ENCODE data around the gene UNC93B1. TPM values are rescaled to one million over a fixed set of nuclear protein-coding genes. Genes with fewer than 3 reads are reported as not detected.

The UNC93B1 gene
- total and polyA plus RNA-seq, 12 donors, result 3.2 to 18.2 (median 6.8) TPM

DNA sequence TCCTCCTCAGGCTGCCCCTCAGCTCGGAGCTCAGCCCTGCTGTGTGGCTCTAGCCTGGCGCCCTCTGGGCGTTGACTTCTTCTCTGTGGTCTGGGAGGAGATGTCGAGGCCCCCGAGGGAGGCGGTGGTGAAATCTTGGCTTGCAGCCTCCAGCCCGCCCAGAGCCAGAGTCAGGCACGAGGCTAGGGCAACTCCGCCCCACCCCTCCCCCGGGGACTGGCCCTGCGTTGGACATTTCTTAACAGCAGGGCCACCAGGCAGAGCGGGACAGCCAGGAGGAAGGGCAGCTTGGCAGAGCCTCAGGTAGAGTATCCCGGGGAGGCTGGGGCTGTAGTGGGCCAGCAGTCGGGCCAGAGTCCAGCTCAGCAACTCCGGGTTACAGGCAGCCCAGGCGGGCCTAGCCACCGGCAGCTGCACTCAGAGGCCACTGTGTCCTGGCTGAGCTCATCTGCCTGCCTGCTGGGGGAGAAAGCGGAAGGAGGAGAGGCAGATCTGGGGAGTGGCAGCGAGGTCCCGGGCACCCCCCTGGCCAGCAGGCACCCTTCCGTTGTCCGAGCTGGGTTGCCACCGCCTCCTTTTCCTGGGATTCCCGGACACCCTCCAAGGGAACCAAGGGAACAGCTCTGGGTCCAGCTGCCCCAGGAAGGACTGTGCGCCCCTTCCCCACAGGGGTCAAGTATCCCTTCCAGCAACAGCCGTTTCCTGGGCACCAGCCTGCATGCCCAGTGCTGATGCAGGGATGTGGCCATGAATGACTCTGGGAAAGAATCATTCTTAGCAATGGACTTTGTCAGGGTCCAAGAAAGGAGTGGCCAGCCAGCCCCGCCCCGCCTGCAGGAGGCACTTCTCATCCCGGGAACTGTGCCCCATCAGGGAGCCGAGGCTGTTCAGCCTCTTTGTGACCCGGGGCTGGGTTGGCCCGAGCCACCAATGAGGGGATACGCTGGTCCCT, 6.5 kb upstream of the UNC93B1 start, which contains the start of gene ALDH3B1:
TSS of gene ALDH3B1 (plus strand) at position 238 of the 952 bp plus-strand sequence. CDS start 4,971 bp downstream, outside the sequence.
- Histone ChIP-seq H3K4me3 (peak within 1 kb of the TSS in 9 of 10 donors; percentile 24 to 55 (median 39)), H3K27me3 (no peaks in the 10 kb centered on the region), H3K9me3 (no peaks in the 10 kb centered on the region), H3K4me1 (peaks cover 10 to 66% (median 20%) of the 10 kb centered on the region in 9 donors), H3K36me3 (no peaks in the 10 kb centered on the region), H3K27ac (peak within 1 kb of the TSS; percentile 69 to 95 (median 81))
- TF ChIP-seq, protein P1, sequence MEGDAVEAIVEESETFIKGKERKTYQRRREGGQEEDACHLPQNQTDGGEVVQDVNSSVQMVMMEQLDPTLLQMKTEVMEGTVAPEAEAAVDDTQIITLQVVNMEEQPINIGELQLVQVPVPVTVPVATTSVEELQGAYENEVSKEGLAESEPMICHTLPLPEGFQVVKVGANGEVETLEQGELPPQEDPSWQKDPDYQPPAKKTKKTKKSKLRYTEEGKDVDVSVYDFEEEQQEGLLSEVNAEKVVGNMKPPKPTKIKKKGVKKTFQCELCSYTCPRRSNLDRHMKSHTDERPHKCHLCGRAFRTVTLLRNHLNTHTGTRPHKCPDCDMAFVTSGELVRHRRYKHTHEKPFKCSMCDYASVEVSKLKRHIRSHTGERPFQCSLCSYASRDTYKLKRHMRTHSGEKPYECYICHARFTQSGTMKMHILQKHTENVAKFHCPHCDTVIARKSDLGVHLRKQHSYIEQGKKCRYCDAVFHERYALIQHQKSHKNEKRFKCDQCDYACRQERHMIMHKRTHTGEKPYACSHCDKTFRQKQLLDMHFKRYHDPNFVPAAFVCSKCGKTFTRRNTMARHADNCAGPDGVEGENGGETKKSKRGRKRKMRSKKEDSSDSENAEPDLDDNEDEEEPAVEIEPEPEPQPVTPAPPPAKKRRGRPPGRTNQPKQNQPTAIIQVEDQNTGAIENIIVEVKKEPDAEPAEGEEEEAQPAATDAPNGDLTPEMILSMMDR (IDR thresholded peaks at IDR 0.05), result no peak
- intact Hi-C loops (cut with DNase I), result loop anchor here in 1 of 10 donors (10.0 kb wide), 1 partner anchor 194 kb away; no protein-coding TSS in a partner anchor
- DNase-seq, result peak; percentile 82 to 90
- peak; percentile 79 to 88 (median 85) for ATAC-seq
- WGBS, 2 donors, result 20 to 21% methylated on average over 33 of the region's 33 CpGs

DNA sequence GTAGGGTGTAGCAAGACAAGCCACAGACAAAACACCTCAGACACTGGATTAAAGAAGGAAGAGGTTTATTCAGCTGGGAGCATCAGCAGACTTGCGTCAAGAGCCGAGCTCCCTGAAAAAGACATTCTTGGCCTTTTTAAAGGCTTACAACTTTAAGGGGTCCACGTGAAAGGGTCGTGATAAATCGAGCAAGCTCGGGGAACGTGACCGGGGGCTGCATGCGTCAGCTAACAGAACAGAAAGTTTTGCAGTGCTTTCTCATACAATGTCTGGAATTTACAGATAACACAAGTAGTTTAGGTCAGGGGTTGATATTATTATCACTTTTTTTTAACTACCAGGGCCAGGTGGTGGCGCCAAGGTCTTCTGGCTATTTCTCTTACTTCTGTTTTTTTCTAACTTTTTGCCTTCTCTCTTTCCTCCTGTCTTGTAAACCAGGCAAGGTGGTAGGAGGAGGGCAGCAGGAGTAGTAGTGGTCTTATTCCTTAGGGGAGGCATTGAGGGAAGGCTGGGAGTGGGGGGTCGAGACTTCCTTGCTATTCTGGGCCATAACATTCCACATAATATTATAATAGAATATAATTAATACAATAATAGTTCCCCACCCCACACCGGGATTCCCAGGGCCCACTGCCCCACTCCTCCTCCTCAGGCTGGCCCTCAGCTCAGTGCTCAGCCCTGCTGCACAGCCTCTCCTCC, 5.6 kb upstream of the UNC93B1 start:
- TF ChIP-seq, protein P1 (IDR thresholded peaks at IDR 0.05), result peak in 1 of 9 donors; percentile 11
- H3K9me3 ChIP-seq, result no peaks in the 10 kb centered on the region
- H3K27ac ChIP-seq, result peak overlapping the region; percentile 69 to 95 (median 81)
- H3K27me3 ChIP-seq, result no peaks in the 10 kb centered on the region
- H3K4me3 ChIP-seq, result peak overlapping the region in 8 of 10 donors; percentile 27 to 55 (median 40)
- ATAC-seq, result no peak
- DNase-seq, result no peak
- peaks cover 10 to 62% (median 22%) of the 10 kb centered on the region in 9 donors for H3K4me1 ChIP-seq
- 50 to 54% methylated on average over 12 of the region's 12 CpGs for WGBS, 2 donors
- intact Hi-C loops (cut with DNase I), result loop anchor here in 3 of 10 donors (10.0 kb wide), 1 partner anchor 195 kb away; no protein-coding TSS in a partner anchor
- no peaks in the 10 kb centered on the region for H3K36me3 ChIP-seq

DNA sequence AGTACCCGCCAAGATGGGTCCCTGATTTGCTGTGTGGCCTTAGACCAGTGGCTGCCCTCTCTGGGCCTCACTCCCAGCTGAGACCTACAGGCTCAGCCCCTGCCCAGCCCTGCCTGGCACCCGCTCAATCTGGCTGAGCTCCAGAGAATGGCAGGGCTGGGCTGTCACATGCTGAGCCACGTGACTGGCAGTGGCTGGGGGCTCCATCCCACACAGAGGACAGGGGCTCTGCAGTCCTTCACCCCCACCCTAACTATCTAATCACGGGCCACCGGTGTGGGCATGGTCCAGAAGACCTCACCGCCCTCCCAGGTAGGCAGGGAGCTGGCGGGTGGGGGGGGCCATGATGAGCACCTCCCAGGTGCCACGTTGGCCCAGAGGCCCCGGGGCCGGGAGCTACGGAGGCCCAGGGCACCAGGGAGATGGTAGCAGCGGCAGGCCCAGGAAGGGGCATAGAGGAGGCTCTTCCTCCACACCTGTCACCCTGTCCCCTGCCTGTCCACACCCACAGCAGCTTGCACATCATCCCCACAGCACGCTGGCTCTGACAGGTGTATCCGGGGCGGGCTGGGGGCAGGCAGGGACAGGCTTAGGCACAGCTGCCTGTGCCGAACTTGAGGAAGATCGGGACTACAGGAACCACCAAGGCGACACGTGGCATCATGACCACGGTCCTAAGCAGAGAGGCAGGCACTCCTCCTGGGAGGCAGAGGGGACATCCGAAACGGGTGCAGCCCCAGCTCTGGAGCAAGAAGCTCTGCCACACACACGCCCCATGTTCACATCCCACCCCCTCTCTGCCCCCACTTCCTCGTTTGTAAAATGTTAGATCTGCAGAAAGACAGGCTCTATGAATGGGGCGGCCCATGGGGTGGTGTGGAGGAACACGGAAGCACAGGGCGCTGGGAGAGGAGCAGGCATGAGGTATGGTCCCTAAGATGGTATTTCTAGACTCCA, 4.8 kb upstream of the UNC93B1 start:
- peaks cover 10 to 59% (median 28%) of the 10 kb centered on the region in 9 donors for H3K4me1 ChIP-seq
- 67 to 74% methylated on average over 27 of the region's 27 CpGs for WGBS, 2 donors

More for the DNA sequence above, 4.8 kb upstream of the UNC93B1 start:
- peak overlapping the region in 2 of 10 donors; percentile 85 to 95 for H3K27ac ChIP-seq
- no peaks in the 10 kb centered on the region for H3K36me3 ChIP-seq
- no peak for ATAC-seq
- H3K4me3 ChIP-seq, result no peak overlapping the region
- TF ChIP-seq, protein P1 (IDR thresholded peaks at IDR 0.05), result no peak
- H3K27me3 ChIP-seq, result no peaks in the 10 kb centered on the region
- intact Hi-C loops (cut with DNase I), result loop anchor here in 2 of 10 donors (10.0 kb wide), 1 partner anchor 196 kb away; no protein-coding TSS in a partner anchor
- DNase-seq, result peak in 1 of 2 donors; percentile 21
- H3K9me3 ChIP-seq, result no peaks in the 10 kb centered on the region

Data from heart right ventricle (tissue), 16 donors.